NT2/D1 (cell line): Measurements from ENCODE around the gene MRGPRX4.

Source experiments
- SUZ12 ChIP-seq: IDR thresholded peaks from 2 replicates; pipeline ENCODE4 v1.6.1; 2011; ENCODE audit not compliant: insufficient read length, insufficient read depth; ENCODE audit errors: extremely low read depth
- YY1 ChIP-seq: IDR thresholded peaks from 2 replicates; pipeline ENCODE4 v1.6.1; 2011; ENCODE audit not compliant: insufficient read length, insufficient read depth
- ZNF274 ChIP-seq: IDR thresholded peaks from 2 replicates; pipeline ENCODE4 v1.6.1; 2011; ENCODE audit warnings: mild to moderate bottlenecking, low read depth, low read length

DNA sequence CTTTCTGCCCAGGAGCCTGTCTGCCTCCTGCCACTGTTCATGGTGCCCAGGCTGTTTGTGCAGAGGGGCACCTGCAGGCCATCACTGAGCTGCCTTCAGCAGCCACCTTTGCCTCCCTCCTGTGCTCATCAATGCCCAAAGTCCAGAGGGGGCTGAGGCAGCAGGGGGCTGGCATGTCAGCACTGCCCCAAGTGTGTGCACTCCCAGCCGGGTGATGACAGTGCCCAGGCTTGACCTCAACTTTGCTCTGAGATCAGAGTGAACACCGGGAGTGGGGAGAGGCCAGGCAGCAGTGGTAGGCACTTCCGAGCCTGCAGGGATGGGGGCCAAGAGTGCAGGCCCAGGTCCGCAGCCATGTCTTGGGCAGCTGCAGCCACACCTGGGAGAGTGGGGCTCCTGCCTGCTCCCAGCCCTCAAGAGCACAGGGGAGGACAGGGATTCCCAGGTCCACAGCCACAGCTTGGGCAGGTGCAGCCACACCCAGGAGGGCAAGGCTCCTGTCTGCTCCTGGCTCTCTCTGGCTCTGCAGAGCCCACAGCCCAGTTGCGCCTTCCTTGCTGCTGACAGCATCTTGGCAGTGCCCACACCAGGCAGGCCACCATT is 48.7 kb downstream of the MRGPRX4 start:
- TF ChIP-seq YY1 (no peak), ZNF274 (no peak), SUZ12 (no peak)
